ENCODE results near the gene FLNC.

GRCh38 chr7:128845475-128845874, 15.3 kb downstream of the FLNC start:
- TF ChIP-seq CTCF (IDR thresholded peaks at IDR 0.05), result no peak
- no peak for TF ChIP-seq EP300 (IDR thresholded peaks at IDR 0.05; ENCODE audit: low read depth)
- no peak for TF ChIP-seq POLR2A (IDR thresholded peaks at IDR 0.05)
